KMS-11 (cell line): ENCODE results near the gene FLT4.

Experiments used
- H2AFZ ChIP-seq: fragments of 200-600 bp; sonication (generic); 2 replicates; pipeline ENCODE4 v1.6.1; 2016; ENCODE audit warnings: antibody characterized with exemption, mixed run types, low read depth
- H3K27ac ChIP-seq: fragments of 200-600 bp; sonication (generic); 2 replicates; pipeline ENCODE4 v1.6.1; 2016; ENCODE audit warnings: mild to moderate bottlenecking, mixed run types
- H3K27me3 ChIP-seq: fragments of 200-600 bp; sonication (generic); 2 replicates; pipeline ENCODE4 v1.6.1; 2017; ENCODE audit warnings: mild to moderate bottlenecking, low read depth, mixed run types, moderate library complexity; ENCODE audit not compliant: insufficient read depth
- H3K36me3 ChIP-seq: fragments of 200-600 bp; sonication (generic); 2 replicates; pipeline ENCODE4 v1.6.1; 2017; ENCODE audit warnings: mild to moderate bottlenecking, mixed run types; ENCODE audit not compliant: insufficient read depth
- H3K4me1 ChIP-seq: fragments of 200-600 bp; sonication (generic); 2 replicates; pipeline ENCODE4 v1.6.1; 2016; ENCODE audit warnings: mild to moderate bottlenecking, low read depth, mixed run types; ENCODE audit not compliant: poor library complexity, severe bottlenecking
- H3K4me2 ChIP-seq: fragments of 200-600 bp; sonication (generic); 2 replicates; pipeline ENCODE4 v1.7.0; 2016; ENCODE audit warnings: mild to moderate bottlenecking, mixed run types
- H3K4me3 ChIP-seq: fragments of 200-600 bp; sonication (generic); IDR thresholded peaks from 2 replicates; pipeline ENCODE4 v1.6.1; 2017; ENCODE audit warnings: low read depth, low read length, mixed read lengths; ENCODE audit not compliant: insufficient read depth
- H3K79me2 ChIP-seq: fragments of 200-600 bp; sonication (generic); 2 replicates; pipeline ENCODE4 v1.6.1; 2016; ENCODE audit warnings: low read depth, mixed run types; ENCODE audit not compliant: insufficient read depth
- H3K9ac ChIP-seq: fragments of 200-600 bp; sonication (generic); 2 replicates; pipeline ENCODE4 v1.6.1; 2016; ENCODE audit warnings: mild to moderate bottlenecking, mixed run types
- H4K20me1 ChIP-seq: fragments of 200-600 bp; sonication (generic); 2 replicates; pipeline ENCODE4 v1.6.1; 2016; ENCODE audit warnings: mild to moderate bottlenecking, mixed run types; ENCODE audit not compliant: insufficient read depth
- CTCF ChIP-seq: fragments of 200-600 bp; sonication (generic); conservative IDR thresholded peaks from 2 replicates; pipeline ENCODE4 v1.6.1; 2017; ENCODE audit warnings: low read depth, mild to moderate bottlenecking, antibody characterized with exemption, low read length, moderate library complexity, mixed read lengths

The FLT4 gene

GRCh38 chr5:180612683-180613082, 36.7 kb downstream of the FLT4 start:
- no peak overlapping the region for H3K27ac ChIP-seq
- no peak overlapping the region for H3K4me3 ChIP-seq
- H4K20me1 ChIP-seq: no peaks in the 10 kb centered on the region
- H3K9ac ChIP-seq: no peak overlapping the region
- no peaks in the 10 kb centered on the region for H3K27me3 ChIP-seq
- H3K4me2 ChIP-seq: no peak overlapping the region
- no peak overlapping the region for H2AFZ ChIP-seq
- H3K4me1 ChIP-seq: no peaks in the 10 kb centered on the region
- no peaks in the 10 kb centered on the region for H3K36me3 ChIP-seq
- H3K79me2 ChIP-seq: no peaks in the 10 kb centered on the region
- TF ChIP-seq CTCF: no peak

- Histone ChIP-seq H3K27me3 (no peaks in the 10 kb centered on the region), H4K20me1 (no peaks in the 10 kb centered on the region), H3K9ac (no peak overlapping the region), H3K36me3 (no peaks in the 10 kb centered on the region), H3K27ac (no peak overlapping the region), H3K4me3 (no peak overlapping the region), H3K79me2 (no peaks in the 10 kb centered on the region), H3K4me1 (no peaks in the 10 kb centered on the region), H2AFZ (no peak overlapping the region), H3K4me2 (no peak overlapping the region)
- TF ChIP-seq CTCF: no peak
Measured at GRCh38 chr5:180611140-180611850, 38.1 kb downstream of the FLT4 start.

GRCh38 chr5:180609817-180610550, 39.4 kb downstream of the FLT4 start:
- Histone ChIP-seq H2AFZ (no peak overlapping the region), H3K79me2 (no peaks in the 10 kb centered on the region), H4K20me1 (no peaks in the 10 kb centered on the region), H3K4me2 (no peak overlapping the region), H3K27me3 (no peaks in the 10 kb centered on the region), H3K9ac (no peak overlapping the region), H3K27ac (no peak overlapping the region), H3K4me3 (no peak overlapping the region), H3K4me1 (no peaks in the 10 kb centered on the region), H3K36me3 (no peaks in the 10 kb centered on the region)
- TF ChIP-seq CTCF: no peak

GRCh38 chr5:180609386-180609785, 40.0 kb downstream of the FLT4 start:
- H3K9ac ChIP-seq: no peak overlapping the region
- H3K27me3 ChIP-seq: no peaks in the 10 kb centered on the region
- H3K4me2 ChIP-seq: no peak overlapping the region
- H4K20me1 ChIP-seq: no peaks in the 10 kb centered on the region
- no peaks in the 10 kb centered on the region for H3K36me3 ChIP-seq
- TF ChIP-seq CTCF: no peak
- H3K4me1 ChIP-seq: no peaks in the 10 kb centered on the region
- H3K4me3 ChIP-seq: no peak overlapping the region
- no peaks in the 10 kb centered on the region for H3K79me2 ChIP-seq
- no peak overlapping the region for H3K27ac ChIP-seq
- no peak overlapping the region for H2AFZ ChIP-seq
